HepG2 (cell line): ENCODE data around the gene SH3TC2. TPM values are rescaled to one million over a fixed set of nuclear protein-coding genes. Genes with fewer than 3 reads are reported as not detected.

ENCODE experiments used
- ATAC-seq: fragments of 200-7000 bp; cut with Tn5 transposase; 3 replicates; pipeline ENCODE4 v1.9.1; 2020; ENCODE audit warnings: mild to moderate bottlenecking, moderate library complexity
- BruUV-seq: library from RNA; stranded (reverse); fragments of 400-500 nt; replicated peaks from 2 replicates; lab custom pipeline; 2021; lab: Mats Ljungman, UMichigan
- CTCF ChIA-PET: fragments of 300-600 bp; formaldehyde crosslinking; extraction: SDS; loops from one replicate; lab custom pipeline; 2021; ENCODE audit warnings: low total read pairs, inconsistent platforms, low intra/inter-chr PET ratio; lab: Yijun Ruan, JAX
- POLR2A ChIA-PET: fragments of 350-600 bp; sonication (Branson Sonifier 250); formaldehyde crosslinking; loops from one replicate; lab custom pipeline; 2020; ENCODE audit warnings: antibody characterized with exemption, inconsistent platforms; lab: Yijun Ruan, JAX
- DNase-seq: peaks from one replicate; pipeline ENCODE4 v3.0.0-alpha.2; 2015; ENCODE audit warnings: low spot score
- FAIRE-seq: peaks from 3 replicates; lab custom pipeline; 2011; peaks lifted over from hg19 to GRCh38; lab: Jason Lieb, UNC
- H2AFZ ChIP-seq: one replicate; pipeline ENCODE4 v1.6.1; 2011; ENCODE audit warnings: low read length, inconsistent platforms
- H3K27ac ChIP-seq: fragments of 300-600 bp; 3 replicates; pipeline ENCODE4 v1.8.0; 2011; ENCODE audit warnings: mixed run types, mild to moderate bottlenecking, mixed read lengths, low read length, inconsistent platforms; ENCODE audit not compliant: insufficient read depth; ENCODE audit errors: extremely low read length
- H3K27me3 ChIP-seq, 2 experiments: fragments of 200-600 bp in 1 of 2; 2 replicates in 1 of 2; 3 replicates in 1 of 2; pipeline versions ENCODE4 v1.6.0 to v1.8.0; 2011; ENCODE audit warnings: low read length in 2 of 2, mild to moderate bottlenecking in 2 of 2, moderate library complexity in 2 of 2, inconsistent platforms in 1 of 2; ENCODE audit not compliant: insufficient read depth in 2 of 2, control insufficient read depth in 1 of 2
- H3K36me3 ChIP-seq, 2 experiments: fragments of 200-600 bp in 1 of 2; replicated peaks in 1 of 2; 2 replicates in 1 of 2; 3 replicates in 1 of 2; pipeline versions ENCODE4 v1.5.1 to v1.8.0; 2011; ENCODE audit warnings: low read length in 2 of 2, inconsistent platforms in 1 of 2; ENCODE audit not compliant: insufficient read depth in 2 of 2, control insufficient read depth in 1 of 2
- H3K4me1 ChIP-seq: 2 replicates; pipeline ENCODE4 v1.5.1; 2012; ENCODE audit warnings: low read length, inconsistent platforms; ENCODE audit not compliant: insufficient read depth
- H3K4me2 ChIP-seq: 2 replicates; pipeline ENCODE4 v1.6.0; 2011; ENCODE audit warnings: low read depth, low read length, inconsistent platforms
- H3K4me3 ChIP-seq, 3 experiments: fragments of 200-600 bp in 1 of 3; sonication (generic), shearing (Covaris generic) in 1 of 3; replicated peaks in 1 of 3; 2 replicates each; pipeline ENCODE4 v1.5.1; 2011 to 2016; ENCODE audit warnings: low read length in 3 of 3, inconsistent platforms in 2 of 3, low read depth in 2 of 3, mild to moderate bottlenecking in 2 of 3, control low read depth in 1 of 3, mixed read lengths in 1 of 3; ENCODE audit not compliant: insufficient read depth in 1 of 3
- H3K79me2 ChIP-seq: one replicate; pipeline ENCODE4 v1.6.1; 2011; ENCODE audit warnings: low read length, inconsistent platforms; ENCODE audit not compliant: insufficient read depth
- H3K9ac ChIP-seq: 2 replicates; pipeline ENCODE4 v1.6.0; 2011; ENCODE audit warnings: mild to moderate bottlenecking, low read depth, low read length, inconsistent platforms; ENCODE audit not compliant: insufficient read depth
- H3K9me3 ChIP-seq: 2 replicates; pipeline ENCODE4 v1.5.1; 2012; ENCODE audit warnings: mild to moderate bottlenecking, low read length
- H4K20me1 ChIP-seq: 2 replicates; pipeline ENCODE4 v1.6.0; 2011; ENCODE audit warnings: inconsistent platforms, mild to moderate bottlenecking, low read length, moderate library complexity; ENCODE audit not compliant: insufficient read depth
- EZH2 ChIP-seq: conservative IDR thresholded peaks from 2 replicates; pipeline ENCODE4 v1.6.1; 2012; ENCODE audit warnings: mild to moderate bottlenecking, low read depth, low read length, moderate library complexity
- LCORL ChIP-seq, 2 experiments: fragments of 450-650 bp in 1 of 2; sonication (generic) in 1 of 2; formaldehyde crosslinking in 1 of 2; IDR thresholded peaks; 2 replicates each; pipeline versions ENCODE4 v1.5.0 to v1.6.1; 2017 to 2020; ENCODE audit warnings: antibody characterized with exemption in 1 of 2, missing genetic modification reagents in 1 of 2
- NKX3-1 ChIP-seq: sonication (generic); formaldehyde crosslinking; IDR thresholded peaks from 2 replicates; pipeline ENCODE4 v1.5.0; 2020; ENCODE audit warnings: missing genetic modification reagents
- ZFP62 ChIP-seq: sonication (generic); formaldehyde crosslinking; IDR thresholded peaks from 2 replicates; pipeline ENCODE4 v1.4.0; 2020; ENCODE audit warnings: missing genetic modification reagents
- ZMAT3 ChIP-seq: sonication (generic); formaldehyde crosslinking; conservative IDR thresholded peaks from 2 replicates; pipeline ENCODE4 v1.7.0; 2021; ENCODE audit warnings: missing genetic modification reagents
- in situ Hi-C: cut with HindIII; loops from 2 replicates; pipeline ENCODE4 v1.10.0; 2017; ENCODE audit warnings: low pct_unique_long_range_greater_than_20kb; ENCODE audit not compliant: extremely low pct_ligation_motif_present
- intact Hi-C: fragments of 100-400 bp; cut with micrococcal nuclease; formaldehyde crosslinking; loops from one replicate; pipeline ENCODE4 v1.10.0; 2022; ENCODE audit not compliant: unreplicated experiment
- polyA plus RNA-seq, 8 experiments: library from polyadenylated mRNA; depleted of rRNA in 3 of 8; stranded (reverse) in 7 of 8; unstranded in 1 of 8; fragments of >200 nt; fragmentation: Illumina TruSeq in 4 of 8; extraction: Trizol in 4 of 8; gene quantifications; 2 replicates each; pipeline versions ENCODE4 v1.2.1 to v1.2.3, GENCODE V29; 2011 to 2016; ENCODE audit warnings: low read depth in 4 of 8, missing spikeins in 1 of 8, mixed read lengths in 1 of 8; ENCODE audit not compliant: insufficient read depth in 1 of 8
- total RNA-seq, 5 experiments: library from RNA; depleted of rRNA; stranded (reverse); fragments of >200 nt; fragmentation: Illumina TruSeq; extraction: Trizol; gene quantifications; 2 replicates each; pipeline ENCODE4 v1.2.3, GENCODE V29; 2016; ENCODE audit warnings: low read depth in 1 of 5
- TF ChIP-seq, protein P1 (sequence below): fragments of 450-650 bp; IDR thresholded peaks from 2 replicates; pipeline ENCODE4 v1.6.1; 2016
- TF ChIP-seq, protein P2 (sequence below), 2 experiments: sonication (generic) in 1 of 2; formaldehyde crosslinking in 1 of 2; IDR thresholded peaks; 2 replicates each; pipeline versions ENCODE4 v1.4.0 to v1.6.1; 2018 to 2020; ENCODE audit warnings: missing genetic modification reagents in 2 of 2, borderline replicate concordance in 1 of 2, low read depth in 1 of 2, mild to moderate bottlenecking in 1 of 2, missing biosample characterization in 1 of 2
- TF ChIP-seq, protein P3 (sequence below), 2 experiments: sonication (generic) in 1 of 2; formaldehyde crosslinking in 1 of 2; IDR thresholded peaks; 2 replicates each; pipeline versions ENCODE4 v1.6.1 to v1.9.0; 2014 to 2022; ENCODE audit warnings: antibody characterized with exemption in 1 of 2, borderline replicate concordance in 1 of 2, inconsistent platforms in 1 of 2, low read depth in 1 of 2, missing genetic modification reagents in 1 of 2

Gene SH3TC2
- total and polyA plus RNA-seq, 2 of the 13 experiments (the other 11 are each of a cell fraction or from before 2014, with no cell fraction given): 0.34 to 0.71 TPM

DNA sequence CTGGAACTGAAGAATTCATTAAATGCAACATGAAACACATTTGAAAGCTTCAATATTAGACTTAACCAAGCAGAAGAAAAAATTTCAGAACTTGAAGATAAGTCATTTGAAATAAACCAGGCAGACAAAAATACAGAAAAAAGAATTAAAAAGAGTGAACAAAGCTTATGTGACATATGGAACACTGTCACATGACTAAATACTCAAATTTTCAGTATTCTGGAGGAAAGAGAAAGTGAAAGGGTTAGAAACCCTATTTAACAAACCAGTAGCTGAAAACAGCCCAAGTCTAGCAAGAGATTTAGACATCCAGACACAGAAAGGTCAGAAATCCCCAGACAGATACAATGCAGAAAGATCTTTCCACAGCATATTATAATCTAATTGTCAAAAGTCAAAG is 37.1 kb upstream of the SH3TC2 start:
- intact Hi-C loops: no loop called here
- ChIA-PET POLR2A (no interaction called here), CTCF (no interaction called here)
- no peaks in the 10 kb centered on the region for H3K36me3 ChIP-seq
- in situ Hi-C loops: no loop called here
- TF ChIP-seq, protein P1, sequence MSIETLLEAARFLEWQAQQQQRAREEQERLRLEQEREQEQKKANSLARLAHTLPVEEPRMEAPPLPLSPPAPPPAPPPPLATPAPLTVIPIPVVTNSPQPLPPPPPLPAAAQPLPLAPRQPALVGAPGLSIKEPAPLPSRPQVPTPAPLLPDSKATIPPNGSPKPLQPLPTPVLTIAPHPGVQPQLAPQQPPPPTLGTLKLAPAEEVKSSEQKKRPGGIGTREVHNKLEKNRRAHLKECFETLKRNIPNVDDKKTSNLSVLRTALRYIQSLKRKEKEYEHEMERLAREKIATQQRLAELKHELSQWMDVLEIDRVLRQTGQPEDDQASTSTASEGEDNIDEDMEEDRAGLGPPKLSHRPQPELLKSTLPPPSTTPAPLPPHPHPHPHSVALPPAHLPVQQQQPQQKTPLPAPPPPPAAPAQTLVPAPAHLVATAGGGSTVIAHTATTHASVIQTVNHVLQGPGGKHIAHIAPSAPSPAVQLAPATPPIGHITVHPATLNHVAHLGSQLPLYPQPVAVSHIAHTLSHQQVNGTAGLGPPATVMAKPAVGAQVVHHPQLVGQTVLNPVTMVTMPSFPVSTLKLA: no peak
- TF ChIP-seq ZFP62 (CRISPR knock-in tag) (no peak), EZH2 (no peak), LCORL (IDR thresholded peaks at IDR 0.05) (no peak), LCORL (CRISPR knock-in tag; IDR thresholded peaks at IDR 0.05) (no peak), ZMAT3 (CRISPR knock-in tag) (no peak), NKX3-1 (CRISPR knock-in tag) (no peak)
- TF ChIP-seq, protein P2, sequence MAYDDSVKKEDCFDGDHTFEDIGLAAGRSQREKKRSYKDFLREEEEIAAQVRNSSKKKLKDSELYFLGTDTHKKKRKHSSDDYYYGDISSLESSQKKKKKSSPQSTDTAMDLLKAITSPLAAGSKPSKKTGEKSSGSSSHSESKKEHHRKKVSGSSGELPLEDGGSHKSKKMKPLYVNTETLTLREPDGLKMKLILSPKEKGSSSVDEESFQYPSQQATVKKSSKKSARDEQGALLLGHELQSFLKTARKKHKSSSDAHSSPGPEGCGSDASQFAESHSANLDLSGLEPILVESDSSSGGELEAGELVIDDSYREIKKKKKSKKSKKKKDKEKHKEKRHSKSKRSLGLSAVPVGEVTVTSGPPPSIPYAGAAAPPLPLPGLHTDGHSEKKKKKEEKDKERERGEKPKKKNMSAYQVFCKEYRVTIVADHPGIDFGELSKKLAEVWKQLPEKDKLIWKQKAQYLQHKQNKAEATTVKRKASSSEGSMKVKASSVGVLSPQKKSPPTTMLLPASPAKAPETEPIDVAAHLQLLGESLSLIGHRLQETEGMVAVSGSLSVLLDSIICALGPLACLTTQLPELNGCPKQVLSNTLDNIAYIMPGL (CRISPR knock-in tag; IDR thresholded peaks at IDR 0.05; ENCODE audit: borderline replicate concordance in 1 of 2, low read depth in 1 of 2): no peak
- TF ChIP-seq, protein P3, sequence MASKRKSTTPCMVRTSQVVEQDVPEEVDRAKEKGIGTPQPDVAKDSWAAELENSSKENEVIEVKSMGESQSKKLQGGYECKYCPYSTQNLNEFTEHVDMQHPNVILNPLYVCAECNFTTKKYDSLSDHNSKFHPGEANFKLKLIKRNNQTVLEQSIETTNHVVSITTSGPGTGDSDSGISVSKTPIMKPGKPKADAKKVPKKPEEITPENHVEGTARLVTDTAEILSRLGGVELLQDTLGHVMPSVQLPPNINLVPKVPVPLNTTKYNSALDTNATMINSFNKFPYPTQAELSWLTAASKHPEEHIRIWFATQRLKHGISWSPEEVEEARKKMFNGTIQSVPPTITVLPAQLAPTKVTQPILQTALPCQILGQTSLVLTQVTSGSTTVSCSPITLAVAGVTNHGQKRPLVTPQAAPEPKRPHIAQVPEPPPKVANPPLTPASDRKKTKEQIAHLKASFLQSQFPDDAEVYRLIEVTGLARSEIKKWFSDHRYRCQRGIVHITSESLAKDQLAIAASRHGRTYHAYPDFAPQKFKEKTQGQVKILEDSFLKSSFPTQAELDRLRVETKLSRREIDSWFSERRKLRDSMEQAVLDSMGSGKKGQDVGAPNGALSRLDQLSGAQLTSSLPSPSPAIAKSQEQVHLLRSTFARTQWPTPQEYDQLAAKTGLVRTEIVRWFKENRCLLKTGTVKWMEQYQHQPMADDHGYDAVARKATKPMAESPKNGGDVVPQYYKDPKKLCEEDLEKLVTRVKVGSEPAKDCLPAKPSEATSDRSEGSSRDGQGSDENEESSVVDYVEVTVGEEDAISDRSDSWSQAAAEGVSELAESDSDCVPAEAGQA (IDR thresholded peaks at IDR 0.05; ENCODE audit: low read depth): no peak
- TF ChIP-seq, protein P3 (CRISPR knock-in tag; IDR thresholded peaks at IDR 0.05; ENCODE audit: borderline replicate concordance): no peak
- FAIRE-seq (no peak), ATAC-seq (no peak), DNase-seq (no peak)
- no peak overlapping the region for H3K4me3 ChIP-seq
- no peak overlapping the region for H3K4me2 ChIP-seq
- H3K4me1 ChIP-seq: no peaks in the 10 kb centered on the region
- H2AFZ ChIP-seq: no peak overlapping the region
- H3K27ac ChIP-seq: no peak overlapping the region
- H3K79me2 ChIP-seq: no peaks in the 10 kb centered on the region
- H4K20me1 ChIP-seq: no peaks in the 10 kb centered on the region
- no TSS peak for BruUV-seq
- H3K9me3 ChIP-seq: peaks cover 13% of the 10 kb centered on the region; the same call in 1 of the 2 replicates
- no peaks in the 10 kb centered on the region for H3K27me3 ChIP-seq
- no peak overlapping the region for H3K9ac ChIP-seq
